HEK293 (cell line): Measurements from ENCODE around the gene NDOR1.

ENCODE experiments used
- GLI4 ChIP-seq: fragments of 450-650 bp; formaldehyde crosslinking; IDR thresholded peaks from 2 replicates; pipeline ENCODE4 v1.5.1; 2016; ENCODE audit warnings: missing biosample characterization, missing genetic modification characterization
- HOXC10 ChIP-seq: sonication (generic); formaldehyde crosslinking; IDR thresholded peaks from 2 replicates; pipeline ENCODE4 v1.8.1; 2023; ENCODE audit warnings: mild to moderate bottlenecking, missing genetic modification reagents
- HOXD13 ChIP-seq: sonication (generic); formaldehyde crosslinking; IDR thresholded peaks from 2 replicates; pipeline ENCODE4 v1.8.0; 2022; ENCODE audit warnings: missing genetic modification reagents, borderline replicate concordance
- KLF8 ChIP-seq: fragments of 450-650 bp; formaldehyde crosslinking; IDR thresholded peaks from 2 replicates; pipeline ENCODE4 v1.5.1; 2016; ENCODE audit warnings: missing biosample characterization, missing genetic modification characterization
- MEIS1 ChIP-seq: sonication (generic); formaldehyde crosslinking; IDR thresholded peaks from 2 replicates; pipeline ENCODE4 v1.8.1; 2022; ENCODE audit warnings: missing genetic modification reagents, mild to moderate bottlenecking, borderline replicate concordance
- OVOL3 ChIP-seq: fragments of 450-650 bp; formaldehyde crosslinking; IDR thresholded peaks from 2 replicates; pipeline ENCODE4 v1.5.1; 2016; ENCODE audit warnings: missing biosample characterization, missing genetic modification characterization
- WT1 ChIP-seq: fragments of 450-650 bp; formaldehyde crosslinking; IDR thresholded peaks from 2 replicates; pipeline ENCODE4 v1.5.1; 2016; ENCODE audit warnings: missing biosample characterization, missing genetic modification characterization
- YY2 ChIP-seq: fragments of 450-650 bp; formaldehyde crosslinking; IDR thresholded peaks from 2 replicates; pipeline ENCODE4 v1.5.1; 2016; ENCODE audit warnings: missing biosample characterization, missing genetic modification characterization
- ZBTB17 ChIP-seq: fragments of 450-650 bp; formaldehyde crosslinking; IDR thresholded peaks from 2 replicates; pipeline ENCODE4 v1.5.1; 2016; ENCODE audit warnings: missing biosample characterization, missing genetic modification characterization
- ZBTB48 ChIP-seq: fragments of 450-650 bp; formaldehyde crosslinking; IDR thresholded peaks from 2 replicates; pipeline ENCODE4 v1.5.1; 2016; ENCODE audit warnings: missing biosample characterization, missing genetic modification characterization
- ZBTB8A ChIP-seq: fragments of 450-650 bp; formaldehyde crosslinking; IDR thresholded peaks from 2 replicates; pipeline ENCODE4 v1.5.1; 2016; ENCODE audit warnings: missing biosample characterization, missing genetic modification characterization
- ZNF121 ChIP-seq: fragments of 450-650 bp; formaldehyde crosslinking; IDR thresholded peaks from 2 replicates; pipeline ENCODE4 v1.5.1; 2016; ENCODE audit warnings: missing biosample characterization, missing genetic modification characterization
- ZNF155 ChIP-seq: fragments of 450-650 bp; formaldehyde crosslinking; IDR thresholded peaks from 2 replicates; pipeline ENCODE4 v1.5.1; 2016; ENCODE audit warnings: missing biosample characterization, missing genetic modification characterization
- ZNF174 ChIP-seq: fragments of 450-650 bp; formaldehyde crosslinking; IDR thresholded peaks from 2 replicates; pipeline ENCODE4 v1.5.0; 2017; ENCODE audit warnings: missing biosample characterization, mild to moderate bottlenecking, missing genetic modification characterization
- ZNF248 ChIP-seq: fragments of 450-650 bp; formaldehyde crosslinking; IDR thresholded peaks from 2 replicates; pipeline ENCODE4 v1.5.1; 2017; ENCODE audit warnings: missing biosample characterization, missing genetic modification characterization
- ZNF391 ChIP-seq: fragments of 450-650 bp; formaldehyde crosslinking; IDR thresholded peaks from 2 replicates; pipeline ENCODE4 v1.5.1; 2016; ENCODE audit warnings: low read depth, missing biosample characterization, missing genetic modification characterization, borderline replicate concordance
- ZNF529 ChIP-seq: fragments of 450-650 bp; formaldehyde crosslinking; IDR thresholded peaks from 2 replicates; pipeline ENCODE4 v1.5.1; 2017; ENCODE audit warnings: missing genetic modification characterization, missing biosample characterization; ENCODE audit not compliant: insufficient replicate concordance
- ZNF555 ChIP-seq: fragments of 450-650 bp; formaldehyde crosslinking; conservative IDR thresholded peaks from 2 replicates; pipeline ENCODE4 v1.5.1; 2017; ENCODE audit warnings: missing biosample characterization, mild to moderate bottlenecking, missing genetic modification characterization, inconsistent platforms
- ZNF558 ChIP-seq: fragments of 450-650 bp; formaldehyde crosslinking; IDR thresholded peaks from 2 replicates; pipeline ENCODE4 v1.5.1; 2016; ENCODE audit warnings: missing biosample characterization, missing genetic modification characterization
- ZNF561 ChIP-seq: fragments of 450-650 bp; IDR thresholded peaks from 2 replicates; pipeline ENCODE4 v1.5.1; 2018; ENCODE audit warnings: missing biosample characterization, missing genetic modification characterization, borderline replicate concordance
- ZNF571 ChIP-seq: fragments of 450-650 bp; formaldehyde crosslinking; IDR thresholded peaks from 2 replicates; pipeline ENCODE4 v1.5.0; 2017; ENCODE audit warnings: missing biosample characterization, missing genetic modification characterization
- ZSCAN23 ChIP-seq: fragments of 450-650 bp; formaldehyde crosslinking; IDR thresholded peaks from 2 replicates; pipeline ENCODE4 v1.5.1; 2016; ENCODE audit warnings: missing biosample characterization, missing genetic modification characterization
- TF ChIP-seq, protein P1 (sequence below): fragments of 450-650 bp; formaldehyde crosslinking; IDR thresholded peaks from 2 replicates; pipeline ENCODE4 v1.5.1; 2016; ENCODE audit warnings: missing biosample characterization, missing genetic modification characterization
- TF ChIP-seq, protein P2 (sequence below): fragments of 450-650 bp; formaldehyde crosslinking; IDR thresholded peaks from 2 replicates; pipeline ENCODE4 v1.5.1; 2016; ENCODE audit warnings: missing biosample characterization, missing genetic modification characterization
- TF ChIP-seq, protein P3 (sequence below): fragments of 450-650 bp; formaldehyde crosslinking; IDR thresholded peaks from 2 replicates; pipeline ENCODE4 v1.5.1; 2016; ENCODE audit warnings: missing biosample characterization, missing genetic modification characterization
- TF ChIP-seq, protein P4 (sequence below): fragments of 450-650 bp; formaldehyde crosslinking; IDR thresholded peaks from 2 replicates; pipeline ENCODE4 v1.5.1; 2016; ENCODE audit warnings: missing biosample characterization, missing genetic modification characterization
- TF ChIP-seq, protein P5 (sequence below): fragments of 450-650 bp; formaldehyde crosslinking; IDR thresholded peaks from 2 replicates; pipeline ENCODE4 v1.5.1; 2016; ENCODE audit warnings: missing biosample characterization, missing genetic modification characterization

NDOR1 gene

DNA sequence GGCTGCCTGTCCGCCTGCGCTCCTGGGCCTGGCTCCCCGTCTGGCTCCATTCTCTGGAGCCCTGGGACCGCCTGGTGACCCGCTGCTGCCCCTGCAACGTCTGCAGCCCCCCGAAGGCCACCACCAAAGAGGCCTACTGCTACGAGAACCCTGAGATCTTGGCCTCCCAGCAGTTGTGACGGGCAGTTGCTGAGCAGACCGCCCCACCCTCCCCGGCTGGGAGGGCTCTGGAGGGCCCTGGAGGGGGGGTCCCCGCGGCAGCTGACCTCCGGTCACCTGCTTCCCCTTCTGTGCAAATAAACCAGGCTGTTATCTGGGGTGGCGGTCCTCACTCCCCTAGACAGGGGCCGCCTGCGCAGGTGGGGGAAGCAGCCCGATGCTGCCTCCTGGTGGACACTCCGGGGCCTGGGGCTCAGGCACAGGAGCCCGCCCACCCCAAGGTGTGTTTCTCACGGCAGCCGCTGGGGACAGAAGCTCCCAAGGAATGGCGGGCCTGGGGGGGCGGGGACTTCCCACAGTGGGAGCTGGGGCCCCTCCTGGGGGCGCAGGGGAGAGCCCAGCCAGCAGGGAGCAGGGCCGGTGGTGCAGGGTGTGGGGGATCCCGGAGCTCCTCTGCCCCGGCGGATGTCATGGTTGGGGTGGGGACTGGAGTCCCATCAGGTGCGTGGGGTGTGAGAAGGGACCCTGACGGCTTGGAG is 30.9 kb downstream of the NDOR1 start (continued):
- TF ChIP-seq HOXC10 (CRISPR knock-in tag) = no peak
- 0 out of 2 replicates have a peak, but pooled peaks have one; percentile 64 for TF ChIP-seq ZNF561 (tag by site-specific recombination)
- no peak; the same call in 1 of the 2 replicates for TF ChIP-seq GLI4 (tag by site-specific recombination)
- TF ChIP-seq YY2 = peak; percentile 89
- no peak for TF ChIP-seq ZNF174 (tag by site-specific recombination)
- no peak for TF ChIP-seq ZBTB17 (tag by site-specific recombination)
- no peak for TF ChIP-seq ZNF155 (tag by site-specific recombination)
- TF ChIP-seq WT1 = peak; percentile 20; the same call in 1 of the 2 replicates
- peak; percentile 54 for TF ChIP-seq ZBTB8A
- no peak for TF ChIP-seq ZNF529 (tag by site-specific recombination)
- TF ChIP-seq ZSCAN23 = no peak
- TF ChIP-seq OVOL3 (tag by site-specific recombination) = no peak; the same call in 1 of the 2 replicates
- TF ChIP-seq, protein P1, sequence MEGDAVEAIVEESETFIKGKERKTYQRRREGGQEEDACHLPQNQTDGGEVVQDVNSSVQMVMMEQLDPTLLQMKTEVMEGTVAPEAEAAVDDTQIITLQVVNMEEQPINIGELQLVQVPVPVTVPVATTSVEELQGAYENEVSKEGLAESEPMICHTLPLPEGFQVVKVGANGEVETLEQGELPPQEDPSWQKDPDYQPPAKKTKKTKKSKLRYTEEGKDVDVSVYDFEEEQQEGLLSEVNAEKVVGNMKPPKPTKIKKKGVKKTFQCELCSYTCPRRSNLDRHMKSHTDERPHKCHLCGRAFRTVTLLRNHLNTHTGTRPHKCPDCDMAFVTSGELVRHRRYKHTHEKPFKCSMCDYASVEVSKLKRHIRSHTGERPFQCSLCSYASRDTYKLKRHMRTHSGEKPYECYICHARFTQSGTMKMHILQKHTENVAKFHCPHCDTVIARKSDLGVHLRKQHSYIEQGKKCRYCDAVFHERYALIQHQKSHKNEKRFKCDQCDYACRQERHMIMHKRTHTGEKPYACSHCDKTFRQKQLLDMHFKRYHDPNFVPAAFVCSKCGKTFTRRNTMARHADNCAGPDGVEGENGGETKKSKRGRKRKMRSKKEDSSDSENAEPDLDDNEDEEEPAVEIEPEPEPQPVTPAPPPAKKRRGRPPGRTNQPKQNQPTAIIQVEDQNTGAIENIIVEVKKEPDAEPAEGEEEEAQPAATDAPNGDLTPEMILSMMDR (tag by site-specific recombination) = peak; percentile 99
- no peak for TF ChIP-seq ZNF571 (tag by site-specific recombination)
- peak; percentile 19; the same call in 1 of the 2 replicates for TF ChIP-seq ZBTB48 (tag by site-specific recombination)
- no peak for TF ChIP-seq ZNF391
- no peak for TF ChIP-seq ZNF121
- no peak for TF ChIP-seq ZNF558 (tag by site-specific recombination)
- TF ChIP-seq, protein P2, sequence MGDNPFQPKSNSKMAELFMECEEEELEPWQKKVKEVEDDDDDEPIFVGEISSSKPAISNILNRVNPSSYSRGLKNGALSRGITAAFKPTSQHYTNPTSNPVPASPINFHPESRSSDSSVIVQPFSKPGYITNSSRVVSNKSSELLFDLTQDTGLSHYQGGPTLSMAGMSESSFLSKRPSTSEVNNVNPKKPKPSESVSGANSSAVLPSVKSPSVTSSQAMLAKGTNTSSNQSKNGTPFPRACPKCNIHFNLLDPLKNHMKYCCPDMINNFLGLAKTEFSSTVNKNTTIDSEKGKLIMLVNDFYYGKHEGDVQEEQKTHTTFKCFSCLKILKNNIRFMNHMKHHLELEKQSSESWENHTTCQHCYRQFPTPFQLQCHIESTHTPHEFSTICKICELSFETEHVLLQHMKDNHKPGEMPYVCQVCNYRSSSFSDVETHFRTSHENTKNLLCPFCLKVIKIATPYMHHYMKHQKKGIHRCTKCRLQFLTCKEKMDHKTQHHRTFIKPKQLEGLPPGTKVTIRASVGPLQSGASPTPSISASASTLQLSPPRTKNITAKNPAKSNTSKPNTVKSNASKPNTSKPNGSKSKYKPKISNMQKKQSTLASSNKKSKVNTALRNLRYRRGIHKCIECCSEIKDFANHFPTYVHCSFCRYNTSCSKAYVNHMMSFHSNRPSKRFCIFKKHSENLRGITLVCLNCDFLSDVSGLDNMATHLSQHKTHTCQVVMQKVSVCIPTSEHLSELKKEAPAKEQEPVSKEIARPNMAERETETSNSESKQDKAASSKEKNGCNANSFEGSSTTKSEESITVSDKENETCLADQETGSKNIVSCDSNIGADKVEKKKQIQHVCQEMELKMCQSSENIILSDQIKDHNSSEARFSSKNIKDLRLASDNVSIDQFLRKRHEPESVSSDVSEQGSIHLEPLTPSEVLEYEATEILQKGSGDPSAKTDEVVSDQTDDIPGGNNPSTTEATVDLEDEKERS (tag by site-specific recombination) = no peak
- TF ChIP-seq, protein P3, sequence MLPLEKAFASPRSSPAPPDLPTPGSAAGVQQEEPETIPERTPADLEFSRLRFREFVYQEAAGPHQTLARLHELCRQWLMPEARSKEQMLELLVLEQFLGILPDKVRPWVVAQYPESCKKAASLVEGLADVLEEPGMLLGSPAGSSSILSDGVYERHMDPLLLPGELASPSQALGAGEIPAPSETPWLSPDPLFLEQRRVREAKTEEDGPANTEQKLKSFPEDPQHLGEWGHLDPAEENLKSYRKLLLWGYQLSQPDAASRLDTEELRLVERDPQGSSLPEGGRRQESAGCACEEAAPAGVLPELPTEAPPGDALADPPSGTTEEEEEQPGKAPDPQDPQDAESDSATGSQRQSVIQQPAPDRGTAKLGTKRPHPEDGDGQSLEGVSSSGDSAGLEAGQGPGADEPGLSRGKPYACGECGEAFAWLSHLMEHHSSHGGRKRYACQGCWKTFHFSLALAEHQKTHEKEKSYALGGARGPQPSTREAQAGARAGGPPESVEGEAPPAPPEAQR (tag by site-specific recombination) = no peak
- TF ChIP-seq, protein P4, sequence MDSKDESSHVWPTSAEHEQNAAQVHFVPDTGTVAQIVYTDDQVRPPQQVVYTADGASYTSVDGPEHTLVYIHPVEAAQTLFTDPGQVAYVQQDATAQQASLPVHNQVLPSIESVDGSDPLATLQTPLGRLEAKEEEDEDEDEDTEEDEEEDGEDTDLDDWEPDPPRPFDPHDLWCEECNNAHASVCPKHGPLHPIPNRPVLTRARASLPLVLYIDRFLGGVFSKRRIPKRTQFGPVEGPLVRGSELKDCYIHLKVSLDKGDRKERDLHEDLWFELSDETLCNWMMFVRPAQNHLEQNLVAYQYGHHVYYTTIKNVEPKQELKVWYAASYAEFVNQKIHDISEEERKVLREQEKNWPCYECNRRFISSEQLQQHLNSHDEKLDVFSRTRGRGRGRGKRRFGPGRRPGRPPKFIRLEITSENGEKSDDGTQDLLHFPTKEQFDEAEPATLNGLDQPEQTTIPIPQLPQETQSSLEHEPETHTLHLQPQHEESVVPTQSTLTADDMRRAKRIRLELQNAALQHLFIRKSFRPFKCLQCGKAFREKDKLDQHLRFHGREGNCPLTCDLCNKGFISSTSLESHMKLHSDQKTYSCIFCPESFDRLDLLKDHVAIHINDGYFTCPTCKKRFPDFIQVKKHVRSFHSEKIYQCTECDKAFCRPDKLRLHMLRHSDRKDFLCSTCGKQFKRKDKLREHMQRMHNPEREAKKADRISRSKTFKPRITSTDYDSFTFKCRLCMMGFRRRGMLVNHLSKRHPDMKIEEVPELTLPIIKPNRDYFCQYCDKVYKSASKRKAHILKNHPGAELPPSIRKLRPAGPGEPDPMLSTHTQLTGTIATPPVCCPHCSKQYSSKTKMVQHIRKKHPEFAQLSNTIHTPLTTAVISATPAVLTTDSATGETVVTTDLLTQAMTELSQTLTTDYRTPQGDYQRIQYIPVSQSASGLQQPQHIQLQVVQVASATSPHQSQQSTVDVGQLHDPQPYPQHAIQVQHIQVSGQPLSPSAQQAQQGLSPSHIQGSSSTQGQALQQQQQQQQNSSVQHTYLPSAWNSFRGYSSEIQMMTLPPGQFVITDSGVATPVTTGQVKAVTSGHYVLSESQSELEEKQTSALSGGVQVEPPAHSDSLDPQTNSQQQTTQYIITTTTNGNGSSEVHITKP (tag by site-specific recombination) = no peak
- no peak for TF ChIP-seq HOXD13
- peak; percentile 84 for TF ChIP-seq KLF8 (tag by site-specific recombination)
- TF ChIP-seq, protein P5, sequence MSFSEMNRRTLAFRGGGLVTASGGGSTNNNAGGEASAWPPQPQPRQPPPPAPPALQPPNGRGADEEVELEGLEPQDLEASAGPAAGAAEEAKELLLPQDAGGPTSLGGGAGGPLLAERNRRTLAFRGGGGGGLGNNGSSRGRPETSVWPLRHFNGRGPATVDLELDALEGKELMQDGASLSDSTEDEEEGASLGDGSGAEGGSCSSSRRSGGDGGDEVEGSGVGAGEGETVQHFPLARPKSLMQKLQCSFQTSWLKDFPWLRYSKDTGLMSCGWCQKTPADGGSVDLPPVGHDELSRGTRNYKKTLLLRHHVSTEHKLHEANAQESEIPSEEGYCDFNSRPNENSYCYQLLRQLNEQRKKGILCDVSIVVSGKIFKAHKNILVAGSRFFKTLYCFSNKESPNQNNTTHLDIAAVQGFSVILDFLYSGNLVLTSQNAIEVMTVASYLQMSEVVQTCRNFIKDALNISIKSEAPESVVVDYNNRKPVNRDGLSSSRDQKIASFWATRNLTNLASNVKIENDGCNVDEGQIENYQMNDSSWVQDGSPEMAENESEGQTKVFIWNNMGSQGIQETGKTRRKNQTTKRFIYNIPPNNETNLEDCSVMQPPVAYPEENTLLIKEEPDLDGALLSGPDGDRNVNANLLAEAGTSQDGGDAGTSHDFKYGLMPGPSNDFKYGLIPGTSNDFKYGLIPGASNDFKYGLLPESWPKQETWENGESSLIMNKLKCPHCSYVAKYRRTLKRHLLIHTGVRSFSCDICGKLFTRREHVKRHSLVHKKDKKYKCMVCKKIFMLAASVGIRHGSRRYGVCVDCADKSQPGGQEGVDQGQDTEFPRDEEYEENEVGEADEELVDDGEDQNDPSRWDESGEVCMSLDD (tag by site-specific recombination) = peak; percentile 90
- no peak for TF ChIP-seq ZNF555 (tag by site-specific recombination)
- TF ChIP-seq MEIS1 (CRISPR knock-in tag) = no peak
- no peak for TF ChIP-seq ZNF248
